ENCODE data around the gene ESYT1.

The ESYT1 gene

DNA sequence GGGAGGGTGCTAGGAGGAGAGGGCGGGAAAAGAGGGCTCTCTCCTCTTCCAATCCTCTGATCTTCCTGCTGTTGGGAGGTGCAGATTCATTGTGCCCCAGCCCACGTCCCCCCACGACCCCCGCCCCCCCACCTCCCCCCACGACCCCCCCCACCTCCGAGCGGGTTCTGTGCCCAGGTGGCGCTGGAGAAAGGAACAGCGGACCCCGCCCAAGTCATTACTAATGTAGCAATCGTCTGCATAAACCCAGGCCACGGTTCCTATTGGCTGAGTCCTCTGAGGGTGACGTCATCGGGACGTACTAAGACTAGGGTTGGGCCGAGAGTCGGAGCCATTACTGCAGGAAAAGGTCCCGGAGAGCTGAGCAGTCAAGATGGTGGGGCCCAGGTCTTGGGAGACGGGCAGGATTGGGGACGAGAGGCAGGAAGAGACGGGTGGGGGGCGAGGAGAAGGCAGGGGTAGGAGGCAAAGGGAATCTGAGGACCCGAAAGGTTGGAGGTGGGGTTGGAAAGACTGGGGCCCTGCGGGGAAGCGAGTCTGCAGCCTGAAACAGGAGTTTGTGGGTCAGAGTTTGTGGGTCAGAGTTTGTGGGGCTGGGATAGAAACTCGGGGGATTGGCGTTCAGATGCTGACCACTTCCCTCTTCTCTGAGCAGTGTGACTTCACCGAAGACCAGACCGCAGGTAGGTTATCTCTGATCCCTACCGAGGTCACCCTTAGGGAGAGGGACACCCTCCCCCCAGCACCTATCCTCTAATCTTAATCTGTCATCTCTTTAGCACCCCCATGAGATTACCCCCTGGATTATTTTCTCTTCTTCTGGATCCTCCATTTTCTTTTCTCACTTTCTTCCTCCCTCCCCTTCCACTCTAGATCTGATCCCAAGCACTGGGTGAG lies 30.2 kb downstream of the ESYT1 start, which contains the start of gene MYL6 (continued):
- peak; percentile 65; the same call in 1 of the 2 replicates for TF ChIP-seq ZNF558 (tag by site-specific recombination; IDR thresholded peaks at IDR 0.05)
- peak; percentile 87 for TF ChIP-seq ZSCAN5A (tag by site-specific recombination; IDR thresholded peaks at IDR 0.05)
- peak; percentile 98 for TF ChIP-seq ZFP69B (tag by site-specific recombination; IDR thresholded peaks at IDR 0.05)
- peak; percentile 38 for TF ChIP-seq SP3 (tag by site-specific recombination; IDR thresholded peaks at IDR 0.05)
- TF ChIP-seq SP7 (tag by site-specific recombination; IDR thresholded peaks at IDR 0.05): peak; percentile 93
- TF ChIP-seq ZNF2 (tag by site-specific recombination; IDR thresholded peaks at IDR 0.05): peak; percentile 95; the same call in 1 of the 2 replicates
- TF ChIP-seq ZNF221 (tag by site-specific recombination; IDR thresholded peaks at IDR 0.05; ENCODE audit: borderline replicate concordance): no peak
- TF ChIP-seq PATZ1 (tag by site-specific recombination; IDR thresholded peaks at IDR 0.05): peak; percentile 87
- TF ChIP-seq KLF8 (tag by site-specific recombination; IDR thresholded peaks at IDR 0.05): peak; percentile 88
- no peak for TF ChIP-seq ZNF747 (tag by site-specific recombination; IDR thresholded peaks at IDR 0.05)
- peak; percentile 88 for TF ChIP-seq ZBTB7A (tag by site-specific recombination; IDR thresholded peaks at IDR 0.05; ENCODE audit: low read depth)
- TF ChIP-seq ZNF529 (tag by site-specific recombination; IDR thresholded peaks at IDR 0.05; ENCODE audit: insufficient replicate concordance): no peak
- TF ChIP-seq SETDB1 (IDR thresholded peaks at IDR 0.05; ENCODE audit: insufficient read length, low read length): no peak
- peak; percentile 78 for TF ChIP-seq ZNF239 (tag by site-specific recombination; IDR thresholded peaks at IDR 0.05)
- TF ChIP-seq SP2 (tag by site-specific recombination; IDR thresholded peaks at IDR 0.05): peak; percentile 71
- TF ChIP-seq ZNF629 (tag by site-specific recombination; IDR thresholded peaks at IDR 0.05): peak; percentile 96
- peak; percentile 43; the same call in 1 of the 2 replicates for TF ChIP-seq ZNF792 (tag by site-specific recombination; IDR thresholded peaks at IDR 0.05)
- peak; percentile 79 for TF ChIP-seq TSHZ1 (tag by site-specific recombination; IDR thresholded peaks at IDR 0.05; ENCODE audit: borderline replicate concordance)
- no peak for TF ChIP-seq ZNF112 (tag by site-specific recombination; IDR thresholded peaks at IDR 0.05)
- TF ChIP-seq, protein P1, sequence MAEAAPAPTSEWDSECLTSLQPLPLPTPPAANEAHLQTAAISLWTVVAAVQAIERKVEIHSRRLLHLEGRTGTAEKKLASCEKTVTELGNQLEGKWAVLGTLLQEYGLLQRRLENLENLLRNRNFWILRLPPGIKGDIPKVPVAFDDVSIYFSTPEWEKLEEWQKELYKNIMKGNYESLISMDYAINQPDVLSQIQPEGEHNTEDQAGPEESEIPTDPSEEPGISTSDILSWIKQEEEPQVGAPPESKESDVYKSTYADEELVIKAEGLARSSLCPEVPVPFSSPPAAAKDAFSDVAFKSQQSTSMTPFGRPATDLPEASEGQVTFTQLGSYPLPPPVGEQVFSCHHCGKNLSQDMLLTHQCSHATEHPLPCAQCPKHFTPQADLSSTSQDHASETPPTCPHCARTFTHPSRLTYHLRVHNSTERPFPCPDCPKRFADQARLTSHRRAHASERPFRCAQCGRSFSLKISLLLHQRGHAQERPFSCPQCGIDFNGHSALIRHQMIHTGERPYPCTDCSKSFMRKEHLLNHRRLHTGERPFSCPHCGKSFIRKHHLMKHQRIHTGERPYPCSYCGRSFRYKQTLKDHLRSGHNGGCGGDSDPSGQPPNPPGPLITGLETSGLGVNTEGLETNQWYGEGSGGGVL (tag by site-specific recombination; IDR thresholded peaks at IDR 0.05): peak; percentile 72
- TF ChIP-seq ZNF394 (tag by site-specific recombination; IDR thresholded peaks at IDR 0.05; ENCODE audit: borderline replicate concordance): peak; percentile 28
- TF ChIP-seq TCF7L2 (IDR thresholded peaks at IDR 0.05; ENCODE audit: borderline replicate concordance, low read depth, low read length): no peak
- TF ChIP-seq ZSCAN23 (tag by site-specific recombination; IDR thresholded peaks at IDR 0.05): peak; percentile 82; the same call in 1 of the 2 replicates
- peak; percentile 62 for TF ChIP-seq OVOL3 (tag by site-specific recombination; IDR thresholded peaks at IDR 0.05)
- no peak for TF ChIP-seq HOXC10 (CRISPR knock-in tag; IDR thresholded peaks at IDR 0.05)
- peak; percentile 99 for TF ChIP-seq PRDM10 (tag by site-specific recombination; IDR thresholded peaks at IDR 0.05)
